PFSK-1 (cell line): ENCODE data around the gene HOXB9.

Source experiments
- FOXP2 ChIP-seq: optimal IDR thresholded peaks from 2 replicates; pipeline ENCODE3; 2011; ENCODE audit warnings: borderline replicate concordance, control low read depth, inconsistent platforms; ENCODE audit not compliant: insufficient read depth; ENCODE audit errors: extremely low read length, extremely low read depth
- POLR2AphosphoS5 ChIP-seq: IDR thresholded peaks from 2 replicates; pipeline ENCODE4 v1.6.1; 2012; ENCODE audit warnings: low read depth, mild to moderate bottlenecking, control low read depth, low read length, moderate library complexity
- REST ChIP-seq, 2 experiments: IDR thresholded peaks; 2 replicates each; pipeline versions ENCODE4 v1.6.1 to v1.8.0; 2011 to 2012; ENCODE audit warnings: low read depth in 2 of 2, low read length in 2 of 2, control low read depth in 1 of 2, inconsistent platforms in 1 of 2, mild to moderate bottlenecking in 1 of 2, moderate library complexity in 1 of 2; ENCODE audit not compliant: insufficient read depth in 1 of 2
- SIN3A ChIP-seq: IDR thresholded peaks from 2 replicates; pipeline ENCODE4 v1.6.1; 2012; ENCODE audit warnings: mild to moderate bottlenecking, low read length, moderate library complexity, borderline replicate concordance; ENCODE audit not compliant: insufficient read depth
- TAF1 ChIP-seq: IDR thresholded peaks from 2 replicates; pipeline ENCODE4 v1.6.1; 2012; ENCODE audit warnings: low read length, control low read depth, borderline replicate concordance; ENCODE audit not compliant: insufficient read depth

Gene HOXB9

GRCh38 chr17:48579760-48580554 lies 46.2 kb downstream of the HOXB9 start:
- TF ChIP-seq REST (IDR thresholded peaks at IDR 0.05; ENCODE audit: insufficient read depth in 1 of 2, low read depth in 2 of 2, low read length in 2 of 2) (no peak), FOXP2 (no peak), SIN3A (no peak), TAF1 (no peak), POLR2AphosphoS5 (no peak)

DNA sequence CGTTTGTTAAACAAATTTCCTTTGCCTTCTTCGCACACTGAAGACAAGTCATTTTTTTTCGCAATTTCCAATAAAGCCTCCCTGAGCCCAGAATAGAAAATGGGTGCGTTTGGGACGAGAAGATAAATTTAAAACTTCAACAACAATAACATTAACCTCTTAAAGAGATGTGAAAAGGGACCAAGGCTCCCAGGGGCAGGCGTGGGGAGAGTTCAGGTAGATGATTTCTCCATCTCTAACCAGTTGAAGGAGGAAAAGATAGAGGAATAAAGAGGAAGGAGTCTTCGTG lies 46.7 kb downstream of the HOXB9 start:
- TF ChIP-seq FOXP2 (no peak), REST (IDR thresholded peaks at IDR 0.05; ENCODE audit: insufficient read depth in 1 of 2, low read depth in 2 of 2, low read length in 2 of 2) (no peak), TAF1 (no peak), POLR2AphosphoS5 (no peak), SIN3A (no peak)

GRCh38 chr17:48578616-48579470 lies 47.3 kb downstream of the HOXB9 start:
- no peak for TF ChIP-seq POLR2AphosphoS5

DNA sequence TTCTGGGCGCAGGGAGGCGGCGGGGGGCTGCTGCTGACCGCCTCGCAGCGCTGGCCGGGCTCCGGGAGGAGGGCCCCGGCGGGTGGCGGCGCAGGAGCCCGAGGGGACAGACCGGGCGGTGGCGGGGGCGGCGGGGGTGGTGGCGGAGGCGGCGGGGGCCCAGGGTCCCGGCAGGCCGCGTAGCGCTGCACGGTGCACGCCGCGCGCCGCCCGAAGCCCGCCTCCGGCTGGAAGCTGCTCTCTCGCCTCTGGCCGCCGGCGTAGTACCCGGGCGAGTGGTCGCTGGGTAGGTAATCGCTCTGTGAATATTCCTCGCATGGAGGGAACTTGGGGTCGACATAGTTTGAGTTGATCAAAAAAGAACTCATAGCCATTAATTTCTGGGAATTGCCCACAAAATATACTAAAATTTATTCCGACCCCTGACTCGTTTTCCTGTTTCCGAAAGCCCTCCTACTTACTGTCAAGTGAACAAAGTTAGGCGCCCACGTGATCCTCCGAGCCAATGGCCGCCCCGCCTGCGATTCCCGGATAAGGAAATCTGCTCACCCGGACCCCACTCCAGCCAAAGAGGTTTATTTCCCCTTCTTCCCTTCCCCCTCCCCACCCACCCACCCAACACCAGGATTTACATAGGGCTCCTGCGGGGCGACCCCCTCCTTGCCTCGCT lies 48.1 kb downstream of the HOXB9 start, which contains the start of gene HOXB4:
TSS of gene HOXB4 (minus strand) at position 405 of the 670 bp plus-strand sequence. CDS start at position 374, 31 bp downstream.
- TF ChIP-seq FOXP2: no peak

DNA sequence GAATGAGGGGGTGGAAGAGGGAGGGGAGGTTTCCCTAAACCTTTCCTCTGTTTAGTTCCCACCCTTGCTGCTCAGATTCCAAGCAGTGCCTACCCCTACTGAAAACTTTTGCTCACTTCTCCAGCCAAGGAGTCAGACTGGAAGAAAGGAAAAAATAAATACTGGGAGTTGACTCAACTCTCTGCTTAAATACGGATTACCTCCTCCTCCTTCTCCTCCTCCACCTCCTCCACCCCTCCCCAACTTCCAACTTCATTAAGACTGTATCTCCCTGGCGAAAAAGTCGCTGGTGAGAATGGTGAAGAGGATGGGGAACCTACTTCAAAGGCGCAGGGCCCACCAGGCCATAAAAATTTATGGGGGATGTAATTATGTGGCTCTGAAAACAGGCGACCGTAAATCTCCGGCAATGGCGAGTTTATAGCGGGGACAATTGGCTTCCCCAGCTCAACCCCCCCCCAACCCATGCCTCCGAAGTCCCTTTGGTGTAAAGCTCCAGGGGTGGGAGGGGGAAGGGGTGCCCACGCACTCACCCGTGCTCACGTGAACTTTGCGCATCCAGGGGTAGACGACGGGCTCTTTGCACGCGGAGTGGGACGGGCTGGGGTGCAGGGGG lies 48.7 kb downstream of the HOXB9 start:
- TF ChIP-seq REST (IDR thresholded peaks at IDR 0.05; ENCODE audit: insufficient read depth in 1 of 2, low read depth in 2 of 2, low read length in 2 of 2) (no peak), TAF1 (no peak), FOXP2 (no peak), POLR2AphosphoS5 (no peak), SIN3A (no peak)
